ENCODE results near the gene MRPS22.

DNA sequence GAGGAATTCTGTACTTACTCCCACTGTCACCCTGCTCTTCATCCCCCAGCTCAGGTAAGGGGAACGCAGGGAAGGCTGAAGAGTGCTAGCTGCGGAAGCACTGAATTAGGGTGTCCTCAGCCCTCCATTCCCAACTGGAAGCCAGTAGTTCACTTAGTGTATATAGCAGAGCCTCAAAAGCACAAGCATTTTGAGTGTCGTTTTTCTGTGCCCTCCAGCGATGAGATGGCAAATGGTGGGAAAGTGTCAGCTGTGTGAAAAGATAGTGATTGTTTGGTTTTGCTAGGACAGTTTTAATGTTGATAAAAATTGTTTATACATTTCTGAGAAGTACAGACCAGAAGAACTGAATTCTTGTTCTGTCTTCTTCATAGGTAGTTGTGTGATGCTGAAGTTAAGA is 10.8 kb downstream of the MRPS22 start:
- TF ChIP-seq, protein P1, sequence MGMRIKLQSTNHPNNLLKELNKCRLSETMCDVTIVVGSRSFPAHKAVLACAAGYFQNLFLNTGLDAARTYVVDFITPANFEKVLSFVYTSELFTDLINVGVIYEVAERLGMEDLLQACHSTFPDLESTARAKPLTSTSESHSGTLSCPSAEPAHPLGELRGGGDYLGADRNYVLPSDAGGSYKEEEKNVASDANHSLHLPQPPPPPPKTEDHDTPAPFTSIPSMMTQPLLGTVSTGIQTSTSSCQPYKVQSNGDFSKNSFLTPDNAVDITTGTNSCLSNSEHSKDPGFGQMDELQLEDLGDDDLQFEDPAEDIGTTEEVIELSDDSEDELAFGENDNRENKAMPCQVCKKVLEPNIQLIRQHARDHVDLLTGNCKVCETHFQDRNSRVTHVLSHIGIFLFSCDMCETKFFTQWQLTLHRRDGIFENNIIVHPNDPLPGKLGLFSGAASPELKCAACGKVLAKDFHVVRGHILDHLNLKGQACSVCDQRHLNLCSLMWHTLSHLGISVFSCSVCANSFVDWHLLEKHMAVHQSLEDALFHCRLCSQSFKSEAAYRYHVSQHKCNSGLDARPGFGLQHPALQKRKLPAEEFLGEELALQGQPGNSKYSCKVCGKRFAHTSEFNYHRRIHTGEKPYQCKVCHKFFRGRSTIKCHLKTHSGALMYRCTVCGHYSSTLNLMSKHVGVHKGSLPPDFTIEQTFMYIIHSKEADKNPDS (CRISPR knock-in tag; IDR thresholded peaks at IDR 0.05), result no peak
- TF ChIP-seq, protein P2, sequence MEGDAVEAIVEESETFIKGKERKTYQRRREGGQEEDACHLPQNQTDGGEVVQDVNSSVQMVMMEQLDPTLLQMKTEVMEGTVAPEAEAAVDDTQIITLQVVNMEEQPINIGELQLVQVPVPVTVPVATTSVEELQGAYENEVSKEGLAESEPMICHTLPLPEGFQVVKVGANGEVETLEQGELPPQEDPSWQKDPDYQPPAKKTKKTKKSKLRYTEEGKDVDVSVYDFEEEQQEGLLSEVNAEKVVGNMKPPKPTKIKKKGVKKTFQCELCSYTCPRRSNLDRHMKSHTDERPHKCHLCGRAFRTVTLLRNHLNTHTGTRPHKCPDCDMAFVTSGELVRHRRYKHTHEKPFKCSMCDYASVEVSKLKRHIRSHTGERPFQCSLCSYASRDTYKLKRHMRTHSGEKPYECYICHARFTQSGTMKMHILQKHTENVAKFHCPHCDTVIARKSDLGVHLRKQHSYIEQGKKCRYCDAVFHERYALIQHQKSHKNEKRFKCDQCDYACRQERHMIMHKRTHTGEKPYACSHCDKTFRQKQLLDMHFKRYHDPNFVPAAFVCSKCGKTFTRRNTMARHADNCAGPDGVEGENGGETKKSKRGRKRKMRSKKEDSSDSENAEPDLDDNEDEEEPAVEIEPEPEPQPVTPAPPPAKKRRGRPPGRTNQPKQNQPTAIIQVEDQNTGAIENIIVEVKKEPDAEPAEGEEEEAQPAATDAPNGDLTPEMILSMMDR (CRISPR knock-in tag; IDR thresholded peaks at IDR 0.05), result no peak
- no peak for TF ChIP-seq ZNF3 (CRISPR knock-in tag; IDR thresholded peaks at IDR 0.05)
- TF ChIP-seq, protein P3, sequence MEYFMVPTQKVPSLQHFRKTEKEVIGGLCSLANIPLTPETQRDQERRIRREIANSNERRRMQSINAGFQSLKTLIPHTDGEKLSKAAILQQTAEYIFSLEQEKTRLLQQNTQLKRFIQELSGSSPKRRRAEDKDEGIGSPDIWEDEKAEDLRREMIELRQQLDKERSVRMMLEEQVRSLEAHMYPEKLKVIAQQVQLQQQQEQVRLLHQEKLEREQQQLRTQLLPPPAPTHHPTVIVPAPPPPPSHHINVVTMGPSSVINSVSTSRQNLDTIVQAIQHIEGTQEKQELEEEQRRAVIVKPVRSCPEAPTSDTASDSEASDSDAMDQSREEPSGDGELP (IDR thresholded peaks at IDR 0.05; ENCODE audit: borderline replicate concordance, low read depth), result no peak
- TF ChIP-seq ZBTB8A (CRISPR knock-in tag; IDR thresholded peaks at IDR 0.05; ENCODE audit: borderline replicate concordance, low read depth), result no peak
- TF ChIP-seq, protein P4, sequence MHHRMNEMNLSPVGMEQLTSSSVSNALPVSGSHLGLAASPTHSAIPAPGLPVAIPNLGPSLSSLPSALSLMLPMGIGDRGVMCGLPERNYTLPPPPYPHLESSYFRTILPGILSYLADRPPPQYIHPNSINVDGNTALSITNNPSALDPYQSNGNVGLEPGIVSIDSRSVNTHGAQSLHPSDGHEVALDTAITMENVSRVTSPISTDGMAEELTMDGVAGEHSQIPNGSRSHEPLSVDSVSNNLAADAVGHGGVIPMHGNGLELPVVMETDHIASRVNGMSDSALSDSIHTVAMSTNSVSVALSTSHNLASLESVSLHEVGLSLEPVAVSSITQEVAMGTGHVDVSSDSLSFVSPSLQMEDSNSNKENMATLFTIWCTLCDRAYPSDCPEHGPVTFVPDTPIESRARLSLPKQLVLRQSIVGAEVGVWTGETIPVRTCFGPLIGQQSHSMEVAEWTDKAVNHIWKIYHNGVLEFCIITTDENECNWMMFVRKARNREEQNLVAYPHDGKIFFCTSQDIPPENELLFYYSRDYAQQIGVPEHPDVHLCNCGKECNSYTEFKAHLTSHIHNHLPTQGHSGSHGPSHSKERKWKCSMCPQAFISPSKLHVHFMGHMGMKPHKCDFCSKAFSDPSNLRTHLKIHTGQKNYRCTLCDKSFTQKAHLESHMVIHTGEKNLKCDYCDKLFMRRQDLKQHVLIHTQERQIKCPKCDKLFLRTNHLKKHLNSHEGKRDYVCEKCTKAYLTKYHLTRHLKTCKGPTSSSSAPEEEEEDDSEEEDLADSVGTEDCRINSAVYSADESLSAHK (CRISPR knock-in tag; IDR thresholded peaks at IDR 0.05; ENCODE audit: borderline replicate concordance), result no peak
- TF ChIP-seq ZNF354B (CRISPR knock-in tag; IDR thresholded peaks at IDR 0.05), result no peak
- no peak for TF ChIP-seq ZNF549 (CRISPR knock-in tag; IDR thresholded peaks at IDR 0.05)
- TF ChIP-seq, protein P5, sequence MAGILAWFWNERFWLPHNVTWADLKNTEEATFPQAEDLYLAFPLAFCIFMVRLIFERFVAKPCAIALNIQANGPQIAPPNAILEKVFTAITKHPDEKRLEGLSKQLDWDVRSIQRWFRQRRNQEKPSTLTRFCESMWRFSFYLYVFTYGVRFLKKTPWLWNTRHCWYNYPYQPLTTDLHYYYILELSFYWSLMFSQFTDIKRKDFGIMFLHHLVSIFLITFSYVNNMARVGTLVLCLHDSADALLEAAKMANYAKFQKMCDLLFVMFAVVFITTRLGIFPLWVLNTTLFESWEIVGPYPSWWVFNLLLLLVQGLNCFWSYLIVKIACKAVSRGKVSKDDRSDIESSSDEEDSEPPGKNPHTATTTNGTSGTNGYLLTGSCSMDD (CRISPR knock-in tag; IDR thresholded peaks at IDR 0.05), result no peak
- TF ChIP-seq HOXA9 (CRISPR knock-in tag; IDR thresholded peaks at IDR 0.05; ENCODE audit: borderline replicate concordance), result no peak
- TF ChIP-seq CEBPB (IDR thresholded peaks at IDR 0.05; ENCODE audit: borderline replicate concordance, low read depth, low read length), result no peak
- TF ChIP-seq, protein P6, sequence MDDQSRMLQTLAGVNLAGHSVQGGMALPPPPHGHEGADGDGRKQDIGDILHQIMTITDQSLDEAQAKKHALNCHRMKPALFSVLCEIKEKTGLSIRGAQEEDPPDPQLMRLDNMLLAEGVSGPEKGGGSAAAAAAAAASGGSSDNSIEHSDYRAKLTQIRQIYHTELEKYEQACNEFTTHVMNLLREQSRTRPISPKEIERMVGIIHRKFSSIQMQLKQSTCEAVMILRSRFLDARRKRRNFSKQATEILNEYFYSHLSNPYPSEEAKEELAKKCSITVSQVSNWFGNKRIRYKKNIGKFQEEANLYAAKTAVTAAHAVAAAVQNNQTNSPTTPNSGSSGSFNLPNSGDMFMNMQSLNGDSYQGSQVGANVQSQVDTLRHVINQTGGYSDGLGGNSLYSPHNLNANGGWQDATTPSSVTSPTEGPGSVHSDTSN (CRISPR knock-in tag; IDR thresholded peaks at IDR 0.05; ENCODE audit: borderline replicate concordance), result no peak
- TF ChIP-seq ZNF781 (CRISPR knock-in tag; IDR thresholded peaks at IDR 0.05; ENCODE audit: borderline replicate concordance, not compliant biosample characterization), result no peak

Data from HepG2 (cell line).